ENCODE data around the gene FNBP1.

FNBP1 gene

DNA sequence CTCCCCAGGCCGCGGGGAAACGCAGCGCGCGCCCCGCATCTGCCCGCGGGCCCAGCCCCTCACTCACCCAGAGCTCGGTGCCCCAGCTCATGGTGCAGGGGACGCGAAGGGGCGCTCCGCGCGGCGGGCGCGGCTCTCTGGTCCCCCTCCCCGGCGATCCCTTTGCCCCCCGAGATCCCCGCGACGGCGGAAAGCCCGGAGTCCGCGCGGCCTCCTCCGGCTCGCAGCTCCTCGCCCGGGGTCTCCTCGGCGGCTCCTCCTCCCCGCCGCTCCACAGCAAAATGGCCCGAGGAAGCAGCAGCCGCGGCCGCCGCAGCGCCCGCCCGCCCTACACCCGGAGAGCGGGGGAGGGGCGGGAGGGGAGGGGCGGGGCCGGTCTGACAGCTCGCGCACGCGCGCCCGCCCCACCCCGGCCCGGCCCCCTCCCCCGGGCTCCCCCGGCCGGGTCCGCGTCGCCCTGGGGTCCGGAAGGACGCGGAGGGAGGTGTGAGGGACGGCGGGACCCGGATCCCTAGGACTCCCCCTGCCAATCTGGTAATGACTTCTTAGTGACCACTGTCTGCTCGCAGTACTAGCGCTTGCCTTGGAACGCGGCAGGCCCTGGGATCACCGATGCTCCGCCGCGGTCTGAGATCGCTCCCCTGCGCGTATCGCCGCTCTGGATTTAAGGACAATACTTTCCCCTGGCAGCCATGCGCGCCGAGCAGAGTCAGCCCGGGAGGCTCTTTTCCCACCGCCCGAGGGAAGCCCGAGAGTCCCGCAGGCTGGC is at the start of gene FNBP1:
TSS of gene FNBP1 (minus strand) at position 305 of the 769 bp plus-strand sequence. CDS start at position 91, 214 bp downstream.
- no peak for FAIRE-seq

DNA sequence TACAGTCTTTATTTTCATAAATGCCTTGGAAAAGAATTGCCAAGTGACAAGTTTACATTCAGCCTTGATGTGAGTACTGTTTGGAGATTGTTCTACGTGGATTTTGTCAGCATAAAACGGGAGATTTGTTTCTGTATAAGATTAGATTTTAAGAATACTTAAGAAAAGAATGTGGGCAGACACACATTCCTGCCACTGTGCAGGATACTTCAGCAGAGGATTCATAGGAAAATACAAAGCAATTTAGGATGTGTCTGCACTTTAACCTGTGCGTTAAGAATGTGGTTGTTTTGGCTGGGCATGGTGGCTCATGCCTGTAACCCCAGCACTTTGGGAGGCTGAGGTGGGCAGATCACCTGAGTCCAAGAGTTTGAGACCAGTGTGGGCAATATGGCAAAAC is 47.9 kb upstream of the FNBP1 start:
- FAIRE-seq, result no peak

DNA sequence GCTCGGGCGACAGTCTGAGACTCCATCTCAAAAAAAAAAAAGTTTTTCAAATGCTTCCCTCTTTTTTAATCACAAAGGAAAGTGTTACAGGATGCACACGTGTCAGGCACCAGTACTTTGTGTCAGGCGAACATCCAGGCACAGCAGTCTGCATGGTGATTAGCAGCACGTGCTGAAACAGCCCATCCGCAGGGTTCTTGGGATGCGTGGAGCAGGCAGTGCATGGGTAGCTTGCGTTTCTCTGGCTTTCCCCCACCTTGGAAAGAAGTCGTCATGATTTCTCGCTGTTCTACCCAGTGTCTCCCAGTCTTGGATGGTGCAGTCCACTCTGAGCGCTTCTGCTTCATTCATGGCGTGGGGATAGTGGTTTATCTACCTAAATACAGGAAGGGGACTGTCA is 46.2 kb upstream of the FNBP1 start:
- FAIRE-seq, result no peak

DNA sequence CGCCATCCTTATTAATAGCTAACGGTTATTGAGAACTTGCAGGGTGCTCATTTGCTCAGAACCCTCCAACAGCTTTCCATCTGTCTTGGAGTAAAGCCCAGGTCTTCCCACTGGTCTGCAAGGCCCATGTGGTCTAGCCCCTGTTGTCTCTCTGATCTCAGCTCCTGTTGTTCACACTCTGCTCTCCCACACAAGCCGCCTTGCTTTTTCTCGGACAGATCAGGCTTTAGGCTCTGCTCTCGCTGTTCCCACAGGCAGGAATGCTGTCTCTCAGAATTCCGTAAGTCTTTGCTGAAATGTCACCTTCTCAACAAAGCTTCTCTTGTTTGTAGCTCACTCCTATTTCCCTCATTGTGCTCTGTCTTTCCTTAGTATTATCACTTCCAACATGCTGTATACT is 45.1 kb upstream of the FNBP1 start:
- FAIRE-seq, result no peak

DNA sequence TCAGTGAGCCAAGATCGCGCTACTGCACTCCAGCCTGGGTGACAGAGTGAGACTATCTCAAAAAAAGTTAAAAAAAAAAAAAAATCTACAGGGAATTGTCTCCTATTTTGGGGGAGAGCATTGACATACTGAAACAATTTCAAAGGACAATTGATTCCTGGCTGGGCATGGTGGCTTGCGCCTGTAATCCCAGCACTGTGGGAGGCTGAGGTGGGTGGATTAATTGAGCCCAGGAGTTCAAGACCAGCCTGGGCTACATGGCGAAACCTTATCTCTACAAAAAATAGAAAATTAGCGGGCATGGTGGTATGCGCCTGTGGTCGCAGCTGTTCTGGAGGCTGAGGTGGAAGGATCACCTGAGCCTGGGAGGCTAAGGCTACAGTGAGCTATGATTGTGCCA is 41.3 kb upstream of the FNBP1 start:
- FAIRE-seq, result no peak

DNA sequence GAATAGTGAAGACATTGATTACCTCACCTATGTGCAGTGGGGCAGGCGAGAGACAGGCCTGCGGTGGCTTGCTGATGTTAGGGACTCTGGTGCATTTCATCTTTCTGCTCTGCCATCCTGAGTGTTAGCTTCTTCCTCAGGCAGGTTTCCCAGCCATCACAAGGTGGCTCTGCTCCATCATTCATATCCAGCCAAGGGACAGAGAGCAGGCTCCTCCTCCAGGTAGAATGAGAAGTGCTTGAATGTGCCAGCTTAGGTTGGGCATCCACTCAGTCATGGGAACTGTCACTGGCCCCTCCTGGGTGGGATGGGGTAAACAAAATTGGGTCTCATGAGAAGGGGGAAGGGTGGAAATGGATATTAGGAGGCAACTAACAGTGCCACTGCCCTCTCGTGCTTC is 35.6 kb upstream of the FNBP1 start:
- FAIRE-seq, result no peak

DNA sequence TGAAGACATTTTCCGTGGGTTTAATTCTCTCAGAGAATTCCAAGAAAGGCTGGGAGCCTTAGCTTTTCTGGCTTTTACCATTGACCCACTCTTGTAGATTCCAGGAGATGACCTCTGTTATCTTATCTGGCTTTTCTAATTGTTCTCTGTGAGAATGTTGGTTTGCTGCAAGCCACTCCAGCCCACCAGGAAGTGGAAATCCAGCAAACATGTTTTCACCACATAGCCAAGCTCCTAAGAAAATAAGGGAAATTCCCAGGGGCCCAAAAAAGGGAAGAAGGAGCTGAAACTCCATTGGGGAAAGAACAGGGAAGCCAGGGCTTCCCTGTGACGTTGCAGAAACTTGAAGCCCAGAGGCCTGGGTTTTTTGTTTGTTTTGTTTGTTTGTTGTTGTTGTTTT is 30.4 kb upstream of the FNBP1 start:
- no peak for FAIRE-seq

DNA sequence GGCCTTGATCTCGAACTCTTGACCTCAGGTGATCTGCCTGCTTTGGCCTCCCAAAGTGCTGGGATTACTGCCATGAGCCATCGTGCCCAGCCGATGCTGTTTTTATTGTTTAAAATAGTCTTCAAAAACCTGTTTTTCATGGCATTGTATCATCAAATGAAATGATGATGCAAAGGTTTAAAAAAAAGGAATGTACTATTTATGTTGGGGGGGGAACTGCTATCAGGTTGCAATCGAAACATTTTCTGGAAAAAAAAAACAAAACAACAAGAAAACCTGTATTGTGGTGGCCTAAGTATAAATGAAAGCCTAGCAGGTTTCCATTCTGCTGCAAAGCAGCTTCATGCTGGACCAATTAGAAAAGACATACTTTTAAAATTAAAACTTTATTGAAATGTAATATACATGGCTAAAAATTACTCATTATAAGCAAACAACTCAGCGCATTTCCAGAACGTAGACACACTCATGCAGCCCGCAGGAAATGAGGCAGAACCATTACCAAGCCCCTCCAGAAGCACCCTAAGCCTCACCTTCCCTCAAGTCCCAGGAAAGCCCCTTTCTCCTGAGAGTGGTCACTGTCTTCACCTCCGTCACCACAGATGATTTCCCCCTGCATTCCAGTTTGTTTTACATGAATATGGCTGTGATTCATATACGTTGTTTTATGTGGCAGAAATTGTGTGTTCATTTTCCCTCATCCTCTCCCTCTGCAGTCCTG is 29.7 kb upstream of the FNBP1 start:
- FAIRE-seq, result no peak

DNA sequence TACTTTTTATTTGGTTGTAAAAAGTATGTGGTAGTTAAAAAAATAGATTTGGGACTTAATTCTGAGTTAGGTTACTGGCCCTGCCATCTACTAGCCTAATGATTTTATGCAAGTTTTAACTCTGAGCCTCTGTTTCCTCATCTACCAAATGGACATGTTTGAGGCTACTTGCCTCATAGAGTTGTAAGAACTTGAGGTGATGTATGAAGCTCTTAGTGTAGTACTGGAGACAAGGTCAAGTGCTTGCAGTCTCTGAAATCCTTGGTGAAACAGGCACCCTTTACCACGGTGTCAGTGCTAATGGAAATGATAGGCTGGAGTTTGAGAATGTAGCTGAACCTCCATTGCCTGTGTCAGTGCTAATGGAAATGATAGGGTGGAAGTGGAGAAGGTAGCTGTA is 26.1 kb upstream of the FNBP1 start:
- no peak for FAIRE-seq

DNA sequence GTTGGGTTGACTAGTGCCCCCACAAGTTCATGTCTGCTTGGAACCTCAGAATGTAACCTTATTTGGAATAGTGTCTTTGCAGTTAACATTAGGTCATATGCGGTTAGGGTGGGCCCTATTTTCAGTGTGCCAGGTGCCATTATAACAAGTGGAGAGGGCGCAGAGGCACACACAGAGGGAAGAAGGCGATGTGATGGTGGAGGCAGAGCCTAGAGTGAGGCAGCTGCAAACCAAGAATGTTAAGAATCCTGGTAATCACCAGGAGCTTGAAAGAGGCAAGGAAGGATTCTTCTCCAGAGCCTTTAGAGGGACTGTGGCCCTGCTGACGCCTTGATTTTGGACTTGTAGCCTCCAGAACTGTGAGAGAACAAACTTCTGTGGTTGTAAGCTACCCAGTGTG is 21.6 kb upstream of the FNBP1 start:
- FAIRE-seq, result no peak

DNA sequence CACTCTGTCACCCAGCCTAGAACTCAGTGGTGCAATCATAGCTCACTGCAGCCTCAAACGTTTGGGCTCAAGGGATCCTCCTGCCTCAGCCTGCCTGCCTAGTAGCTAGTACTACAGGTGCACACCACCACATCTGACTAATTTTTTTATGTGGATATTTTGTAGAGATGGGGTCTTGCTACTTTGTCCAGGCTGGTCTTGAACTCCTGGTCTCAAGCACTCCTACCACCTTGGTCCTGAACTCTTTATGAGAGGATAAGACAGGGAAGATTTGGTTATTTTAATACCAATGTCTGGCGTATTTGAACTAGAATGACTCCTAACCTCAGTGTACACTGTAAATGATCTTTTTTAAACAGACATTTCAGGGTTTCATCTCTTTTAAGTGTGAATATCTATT is 19.8 kb upstream of the FNBP1 start:
- FAIRE-seq, result no peak

DNA sequence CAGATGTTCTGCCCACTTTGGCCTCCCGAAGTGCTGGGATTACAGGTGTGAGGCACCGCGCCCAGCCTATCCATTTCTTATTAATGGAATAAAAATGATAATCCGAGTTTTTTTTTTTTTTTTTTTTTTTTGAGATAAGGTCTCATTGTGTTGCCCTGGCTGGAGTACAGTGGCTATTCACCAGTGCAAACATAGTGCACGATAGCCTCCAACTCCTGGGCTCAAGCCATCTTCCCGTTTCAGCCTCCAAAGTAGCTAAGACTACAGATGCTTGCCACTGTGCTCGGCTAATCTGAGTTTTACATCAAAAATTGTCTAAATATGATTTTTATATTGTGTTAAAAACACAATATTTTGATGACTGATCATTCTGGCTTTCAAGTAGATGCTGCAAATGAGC is 17.3 kb upstream of the FNBP1 start:
- FAIRE-seq, result no peak

DNA sequence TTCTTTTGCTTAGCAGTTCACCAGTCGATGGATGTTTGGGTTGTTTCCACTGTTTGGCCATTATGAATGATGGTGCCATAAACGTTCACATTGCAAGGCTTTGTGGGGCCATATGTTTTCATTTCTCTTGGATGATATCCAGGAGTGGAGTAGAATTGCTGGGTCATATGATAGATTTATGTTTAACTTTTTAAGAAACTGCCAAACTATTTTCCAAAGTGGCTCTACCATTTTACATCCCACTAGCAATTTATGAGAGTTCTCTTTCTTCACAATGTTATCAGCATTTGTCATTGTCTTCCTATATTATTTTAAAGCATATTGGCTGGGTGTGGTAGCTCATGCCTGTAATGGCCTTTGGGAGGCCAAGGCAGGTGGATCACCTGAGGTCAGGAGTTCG is 15.9 kb upstream of the FNBP1 start:
- FAIRE-seq, result peak; percentile 83

DNA sequence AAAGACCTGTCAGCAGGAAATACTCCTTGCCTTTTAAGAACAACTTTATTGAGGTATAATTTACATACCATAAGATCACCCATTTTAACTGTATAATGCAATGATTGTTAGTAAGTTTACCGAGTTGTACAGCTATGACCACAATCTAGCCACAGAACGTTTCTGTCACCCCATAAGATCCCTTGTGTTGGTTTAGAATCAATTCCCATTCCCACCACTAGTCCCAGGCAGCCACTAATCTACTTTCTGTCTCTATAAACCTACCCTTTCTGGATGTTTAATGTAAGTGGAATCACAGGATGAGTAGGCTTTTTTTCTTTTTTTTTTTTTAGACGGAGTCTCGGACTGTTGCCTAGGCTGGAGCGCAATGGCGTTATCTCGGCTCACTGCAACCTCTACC is 15.2 kb upstream of the FNBP1 start:
- no peak for FAIRE-seq

DNA sequence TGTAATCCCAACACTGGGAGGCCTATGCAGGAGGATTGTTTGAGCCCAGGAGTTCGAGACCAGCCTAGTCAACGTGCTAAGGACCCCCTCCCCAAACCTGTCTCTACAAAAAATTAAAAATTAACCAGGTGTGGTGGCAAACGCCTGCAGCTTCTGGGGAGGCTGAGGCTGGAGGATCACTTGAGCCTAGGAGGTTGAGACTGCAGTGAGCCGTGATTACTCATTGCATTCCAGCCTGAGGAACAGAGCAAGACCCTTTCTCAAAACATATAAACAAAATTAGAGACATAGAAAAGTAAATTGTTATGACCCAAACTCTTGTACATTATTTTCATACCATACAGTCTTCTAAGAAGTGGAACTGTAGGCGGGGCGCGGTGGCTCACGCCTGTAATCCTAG is 11.8 kb upstream of the FNBP1 start:
- no peak for FAIRE-seq

DNA sequence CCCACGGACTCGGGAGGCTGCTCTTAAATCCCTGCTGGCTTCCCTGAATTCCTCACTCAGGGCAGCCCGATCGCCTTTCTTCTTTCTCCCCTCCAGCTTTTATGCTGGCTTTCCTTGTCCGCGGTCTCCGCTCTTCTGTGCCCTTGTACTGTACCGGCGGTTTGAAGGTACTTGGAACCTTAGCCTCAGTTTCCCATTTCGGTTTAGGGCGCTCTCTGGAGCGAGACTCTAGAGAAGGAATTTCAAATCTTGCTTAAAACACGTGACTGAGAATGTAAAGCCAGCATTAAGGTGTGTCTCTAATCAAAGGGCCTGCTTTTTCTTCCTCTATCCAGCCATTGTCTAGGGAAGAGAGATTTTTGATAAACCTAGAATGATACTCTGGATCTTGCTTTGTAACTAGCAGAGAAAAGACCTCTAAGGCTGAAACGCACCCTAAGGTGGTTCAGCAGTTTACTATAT is 11.4 kb upstream of the FNBP1 start:
- no peak for FAIRE-seq

DNA sequence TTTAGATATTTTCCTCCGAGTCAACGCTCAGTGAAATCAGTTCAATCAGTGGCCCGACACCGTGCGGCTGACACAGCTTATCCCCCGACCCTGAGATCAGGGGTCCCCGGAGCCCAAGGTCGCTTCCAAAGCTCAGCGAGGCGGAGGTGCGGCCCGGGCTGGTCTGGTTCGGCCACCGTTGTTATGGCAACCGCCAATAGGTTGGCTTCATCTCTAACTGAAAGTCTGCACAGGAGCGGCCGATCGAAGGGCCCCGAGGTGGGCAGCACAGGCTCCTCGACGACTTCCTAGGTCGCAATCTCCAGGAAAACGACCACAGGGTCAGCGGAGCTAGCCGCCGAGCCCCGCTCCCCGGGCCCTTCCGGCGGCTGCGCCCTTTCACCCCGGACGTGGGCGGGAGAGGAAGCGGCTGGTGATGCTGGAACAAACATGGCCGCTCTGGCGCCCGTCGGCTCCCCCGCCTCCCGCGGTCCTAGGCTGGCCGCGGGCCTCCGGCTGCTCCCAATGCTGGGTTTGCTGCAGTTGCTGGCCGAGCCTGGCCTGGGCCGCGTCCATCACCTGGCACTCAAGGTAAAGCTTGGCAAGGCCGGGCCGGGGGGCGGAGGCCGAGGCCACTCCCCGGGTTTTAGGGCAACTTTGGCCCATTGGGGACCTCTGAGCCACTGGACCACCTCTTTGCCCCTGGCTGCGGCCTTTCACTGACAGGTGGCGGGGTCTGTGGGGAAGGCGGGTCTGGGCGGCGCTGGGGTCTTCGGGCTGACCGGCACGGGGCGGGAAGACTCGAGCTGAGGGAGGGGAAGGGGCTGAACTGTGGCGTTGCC is 10.7 kb upstream of the FNBP1 start, which contains the start of gene GPR107:
TSS of gene GPR107 (plus strand) at position 403 of the 821 bp plus-strand sequence. CDS start at position 430, 27 bp downstream.
- no peak for FAIRE-seq

DNA sequence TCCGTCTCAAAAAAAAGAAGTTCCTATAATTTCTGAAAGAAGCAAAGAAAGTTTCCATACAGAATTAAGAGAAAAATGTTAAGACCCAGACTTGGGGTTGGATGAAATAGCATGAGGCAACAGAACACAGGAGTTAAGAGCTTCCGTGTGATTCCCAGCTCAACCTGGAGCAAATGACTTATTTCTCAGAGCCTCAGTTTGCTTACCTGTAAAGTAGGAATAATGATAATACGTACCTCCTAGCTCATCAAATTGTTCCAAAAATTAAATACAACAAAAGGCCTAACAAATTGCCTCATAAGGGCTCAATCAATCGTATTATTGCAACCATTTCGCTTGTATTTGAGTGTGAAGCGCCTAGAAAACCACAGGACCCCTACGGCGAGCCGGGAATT is 10.1 kb upstream of the FNBP1 start:
- no peak for FAIRE-seq

DNA sequence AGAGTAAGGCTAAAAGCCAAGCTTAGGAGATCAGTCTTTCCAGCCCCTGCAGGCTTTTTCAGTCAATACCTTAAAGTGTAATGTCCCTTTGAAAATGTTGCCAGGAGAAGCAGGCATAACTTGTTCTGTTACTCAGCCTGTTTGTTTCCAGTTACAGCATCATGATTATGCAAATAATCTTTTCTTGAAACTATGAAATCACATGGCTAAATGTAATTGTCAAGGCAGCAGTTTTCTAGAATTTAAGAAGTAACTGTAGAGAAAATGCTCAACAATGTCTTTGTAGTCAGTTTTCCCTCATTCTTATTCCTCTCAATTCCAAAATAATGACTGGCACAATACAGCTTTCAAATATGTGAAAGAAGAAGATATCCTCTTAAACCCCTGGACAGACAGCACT is 8.9 kb upstream of the FNBP1 start:
- FAIRE-seq, result no peak

DNA sequence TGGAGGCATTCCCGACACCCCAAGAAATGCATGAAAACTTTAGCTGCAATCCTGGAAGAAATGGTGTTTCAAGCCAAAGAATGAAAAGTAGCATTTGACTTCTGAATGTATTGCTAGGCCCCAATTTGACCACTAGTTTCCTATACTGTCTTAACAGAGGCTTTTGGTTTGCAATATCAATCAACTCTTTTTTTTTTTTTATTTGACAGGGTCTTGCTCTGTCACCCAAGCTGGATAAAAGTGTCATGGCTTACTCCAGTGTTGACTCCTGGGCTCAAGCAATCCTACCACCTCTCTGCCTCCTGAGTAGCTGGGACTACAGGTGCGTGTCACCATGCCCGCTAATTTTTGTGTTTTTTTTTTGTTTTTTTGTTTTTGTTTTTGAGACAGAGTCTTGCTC is 7.5 kb upstream of the FNBP1 start:
- FAIRE-seq, result no peak

DNA sequence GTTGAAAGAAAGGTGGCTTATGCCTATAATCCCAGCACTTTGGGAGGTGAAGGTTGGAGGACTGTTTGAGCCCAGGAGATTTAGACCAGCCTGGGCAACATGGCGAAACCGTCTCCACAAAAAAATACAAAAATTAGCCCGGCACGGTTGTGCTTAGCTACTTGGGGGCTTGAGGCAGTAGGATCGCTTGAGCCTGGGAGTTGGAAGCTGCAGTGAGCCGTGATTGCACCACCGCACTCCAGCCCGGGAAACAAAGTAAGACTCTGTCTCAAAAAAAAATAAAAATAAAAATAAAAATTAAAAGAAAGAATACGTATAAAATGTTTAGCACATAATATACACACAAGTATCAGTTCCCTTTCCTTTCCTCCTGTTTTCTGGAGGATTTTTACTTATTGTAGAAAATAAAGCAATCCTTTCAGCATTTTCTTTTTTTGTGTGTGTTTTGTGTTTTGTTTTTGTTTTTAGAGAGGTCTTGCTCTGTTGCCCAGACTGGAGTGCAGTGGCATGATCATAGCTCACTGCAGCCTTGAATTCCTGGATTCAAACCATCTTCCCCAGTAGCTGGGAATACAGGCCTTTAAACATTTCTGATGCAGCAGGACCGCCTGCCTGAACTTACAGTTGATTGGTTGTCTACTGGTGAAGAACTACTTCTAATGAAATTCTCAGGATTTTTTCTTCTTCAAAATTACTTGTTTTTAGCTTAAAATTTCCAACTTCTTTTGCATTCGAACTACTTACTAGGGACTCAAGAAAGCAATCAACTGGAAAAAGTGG is 6.6 kb upstream of the FNBP1 start:
- FAIRE-seq, result no peak

DNA sequence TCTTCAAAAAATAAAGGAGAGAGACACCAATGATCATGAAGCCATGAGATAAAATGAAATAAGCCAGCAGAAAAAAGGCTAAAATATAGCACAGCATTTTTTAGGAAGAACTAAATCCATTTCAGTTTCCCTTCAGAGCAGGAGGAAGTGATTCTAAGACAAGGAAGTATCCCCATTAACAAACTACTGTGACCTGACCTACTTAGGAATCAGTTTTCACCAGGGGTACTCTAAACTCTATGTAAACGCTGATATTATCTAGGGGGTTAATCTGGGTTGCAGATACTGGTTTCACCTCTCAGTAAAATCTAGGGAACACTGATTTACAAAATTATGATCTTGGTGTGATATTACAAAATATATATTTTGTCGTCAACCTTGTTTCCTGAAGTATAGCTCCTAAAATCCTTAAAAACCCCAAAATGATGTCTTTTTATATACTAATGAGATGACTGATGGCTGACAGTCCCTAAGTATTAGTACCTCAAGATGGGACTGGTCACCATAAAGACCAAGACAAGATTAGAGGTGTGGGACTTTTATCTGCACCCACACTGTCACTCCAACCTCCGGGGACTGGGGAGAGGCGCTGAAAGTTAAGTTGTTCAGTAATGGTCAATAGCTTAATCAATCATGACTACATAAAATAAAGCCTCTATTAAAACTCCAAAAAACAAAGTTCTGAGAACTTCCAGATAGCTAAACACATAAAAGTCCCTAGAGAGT is 2.9 kb upstream of the FNBP1 start:
- FAIRE-seq, result no peak
